22Rv1 (cell line): ENCODE measurements around the gene CNGB1.

ENCODE experiments used
- CTCF ChIP-seq: fragments of 450-650 bp; IDR thresholded peaks from 2 replicates; pipeline ENCODE4 v1.5.1; 2017; ENCODE audit warnings: mild to moderate bottlenecking
- ZFX ChIP-seq: fragments of 450-650 bp; IDR thresholded peaks from 2 replicates; pipeline ENCODE4 v1.6.1; 2017; ENCODE audit warnings: antibody characterized with exemption, borderline replicate concordance

- TF ChIP-seq CTCF (no peak), ZFX (no peak)
Observed at GRCh38 chr16:57991551-57992059, 20.7 kb upstream of the CNGB1 start.
